HEK293T (cell line): ENCODE results near the gene AKAP8L.

Experiments used
- ARNT ChIP-seq: fragments of 450-650 bp; IDR thresholded peaks from 2 replicates; pipeline ENCODE4 v1.6.1; 2017; ENCODE audit warnings: mild to moderate bottlenecking
- BHLHE40 ChIP-seq: fragments of 450-650 bp; IDR thresholded peaks from 2 replicates; pipeline ENCODE4 v1.6.1; 2016; ENCODE audit warnings: mild to moderate bottlenecking, moderate library complexity, borderline replicate concordance
- ELF4 ChIP-seq: fragments of 450-650 bp; IDR thresholded peaks from 2 replicates; pipeline ENCODE4 v1.6.1; 2017; ENCODE audit warnings: antibody characterized with exemption
- FOXA1 ChIP-seq: fragments of 450-650 bp; IDR thresholded peaks from 2 replicates; pipeline ENCODE4 v1.6.1; 2016; ENCODE audit warnings: mild to moderate bottlenecking
- FOXK2 ChIP-seq: fragments of 450-650 bp; IDR thresholded peaks from 2 replicates; pipeline ENCODE4 v1.6.1; 2016; ENCODE audit warnings: mild to moderate bottlenecking
- FOXM1 ChIP-seq: fragments of 450-650 bp; IDR thresholded peaks from 2 replicates; pipeline ENCODE4 v1.6.1; 2017; ENCODE audit warnings: mild to moderate bottlenecking, borderline replicate concordance
- PKNOX1 ChIP-seq: fragments of 450-650 bp; IDR thresholded peaks from 2 replicates; pipeline ENCODE4 v1.6.1; 2016
- SP1 ChIP-seq: fragments of 450-650 bp; IDR thresholded peaks from 2 replicates; pipeline ENCODE4 v1.6.1; 2017
- SUZ12 ChIP-seq: fragments of 450-650 bp; IDR thresholded peaks from 2 replicates; pipeline ENCODE4 v1.6.1; 2016; ENCODE audit warnings: mild to moderate bottlenecking
- TARDBP ChIP-seq: fragments of 450-650 bp; IDR thresholded peaks from 2 replicates; pipeline ENCODE4 v1.6.1; 2016
- ZNF384 ChIP-seq: fragments of 450-650 bp; IDR thresholded peaks from 2 replicates; pipeline ENCODE4 v1.6.1; 2016

- TF ChIP-seq SUZ12 (no peak), FOXA1 (no peak), PKNOX1 (no peak), TARDBP (no peak), BHLHE40 (no peak), ZNF384 (no peak), ELF4 (no peak), FOXK2 (no peak), FOXM1 (no peak), SP1 (no peak), ARNT (no peak)
These were observed 42.9 kb upstream of the AKAP8L start for GRCh38 chr19:15461694-15462093.
